ENCODE measurements around the gene FURIN. TPM values are rescaled to one million over a fixed set of nuclear protein-coding genes. Genes with fewer than 3 reads are reported as not detected.

The FURIN gene
- total RNA-seq (2021; ENCODE audit: unreplicated experiment) (62.0 TPM), Bru-seq, nascent RNA (percentile 58 among the genes with signal in this experiment), BruChase-seq, experiment 1, labeled RNA remaining after a 2-hour chase (percentile 64 among the genes with signal in this experiment), BruChase-seq, experiment 2, labeled RNA remaining after a 6-hour chase (percentile 80 among the genes with signal in this experiment)
- 92.5 TPM for polyA plus RNA-seq (2012; ENCODE audit: insufficient read length)
- long read RNA-seq, full-length matches to known transcripts: 6 of 48 reads
- long read RNA-seq, partial matches to known transcripts: 41 of 48 reads
- long read RNA-seq, other reads (novel, unspliced or antisense): 1 of 48 reads

GRCh38 chr15:90868261-90868689, at the start of gene FURIN:
Gene FURIN (plus strand): TSS chr15:90868588. CDS start chr15:90875741, 7,153 bp downstream.
- DNase-seq (ENCODE audit: low read depth, low spot score): no peak
- ChIA-PET CTCF (no interaction called here), POLR2A (no interaction called here)
- Histone ChIP-seq H3K27me3 (ENCODE audit: control insufficient read depth, insufficient read depth, low read length) (no peaks in the 10 kb centered on the region), H3K36me3 (ENCODE audit: control insufficient read depth, insufficient read depth, low read length) (no peaks in the 10 kb centered on the region), H3K4me1 (ENCODE audit: control insufficient read depth, insufficient read depth, low read length) (peaks cover 63% of the 10 kb centered on the region), H3K27ac (ENCODE audit: low read length) (peak within 1 kb of the TSS; percentile 95), H3K9me3 (ENCODE audit: control insufficient read depth, insufficient read depth, low read depth, low read length) (no peaks in the 10 kb centered on the region), H3K4me3 (ENCODE audit: low read depth in 2 of 2, low read length in 2 of 2) (no peak within 1 kb of the TSS)
- no peak for TF ChIP-seq TCF7L2 (IDR thresholded peaks at IDR 0.05; ENCODE audit: low read depth, low read length)
- TF ChIP-seq REST (IDR thresholded peaks at IDR 0.05; ENCODE audit: insufficient read depth in 1 of 2, low read depth in 2 of 2, low read length in 1 of 2): no peak
- no peak for TF ChIP-seq SIN3A (IDR thresholded peaks at IDR 0.05; ENCODE audit: borderline replicate concordance, insufficient read depth, low read depth, low read length)
- TF ChIP-seq POLR2AphosphoS5 (IDR thresholded peaks at IDR 0.05; ENCODE audit: low read depth, low read length): no peak
- TF ChIP-seq CTCF (IDR thresholded peaks at IDR 0.05): no peak
- in situ Hi-C loops (cut with HindIII; ENCODE audit: low pct_unique_long_range_greater_than_20kb, low sequenced_read_pairs) (no loop called here), intact Hi-C loops (cut with micrococcal nuclease; ENCODE audit: unreplicated experiment) (no loop called here)
- no peak for ATAC-seq
- no TSS peak for BruUV-seq (replicated peaks)

DNA sequence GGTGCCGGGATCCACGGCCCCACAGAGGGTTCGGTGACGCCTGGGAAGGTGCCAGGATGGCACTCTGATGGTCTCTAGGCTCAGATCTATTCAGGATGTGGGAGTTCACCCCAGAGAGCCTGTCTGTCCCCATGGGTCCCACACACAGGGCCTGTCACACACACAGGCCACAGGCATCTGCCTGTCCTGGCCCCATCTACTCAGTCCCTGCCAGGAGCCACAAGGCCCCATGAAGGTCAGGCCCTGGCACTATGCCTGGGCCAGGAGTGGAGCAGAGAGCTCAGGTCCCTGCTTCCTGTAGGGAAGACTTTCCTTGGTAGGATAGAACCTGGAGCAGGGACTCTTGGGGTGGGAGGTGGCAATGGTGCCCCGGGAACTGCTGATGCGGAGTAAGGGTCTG, 49.0 kb upstream of the FURIN start:
- in situ Hi-C loops (cut with HindIII; ENCODE audit: low pct_unique_long_range_greater_than_20kb, low sequenced_read_pairs): no loop called here
- CTCF ChIA-PET: no interaction called here
- ATAC-seq: peak; percentile 51

More for the DNA sequence above, 49.0 kb upstream of the FURIN start:
- no peak for DNase-seq (ENCODE audit: low read depth, low spot score)
- POLR2A ChIA-PET: no interaction called here
- no TSS peak for BruUV-seq (replicated peaks)
- H3K27ac ChIP-seq (ENCODE audit: low read length): no peak overlapping the region
- no peaks in the 10 kb centered on the region for H3K27me3 ChIP-seq (ENCODE audit: control insufficient read depth, insufficient read depth, low read length)
- intact Hi-C loops (cut with micrococcal nuclease; ENCODE audit: unreplicated experiment): no loop called here
- no peaks in the 10 kb centered on the region for H3K36me3 ChIP-seq (ENCODE audit: control insufficient read depth, insufficient read depth, low read length)
- H3K4me1 ChIP-seq (ENCODE audit: control insufficient read depth, insufficient read depth, low read length): no peaks in the 10 kb centered on the region; the same call in 1 of the 2 replicates
- H3K9me3 ChIP-seq (ENCODE audit: control insufficient read depth, insufficient read depth, low read depth, low read length): no peaks in the 10 kb centered on the region
- no peak for TF ChIP-seq CTCF (IDR thresholded peaks at IDR 0.05)
- no peak for TF ChIP-seq TCF7L2 (IDR thresholded peaks at IDR 0.05; ENCODE audit: low read depth, low read length)
- TF ChIP-seq SIN3A (IDR thresholded peaks at IDR 0.05; ENCODE audit: borderline replicate concordance, insufficient read depth, low read depth, low read length): no peak
- H3K4me3 ChIP-seq (ENCODE audit: low read depth in 2 of 2, low read length in 2 of 2): no peak overlapping the region
